Measurements from ENCODE around the gene LAMC3.

The LAMC3 gene

DNA sequence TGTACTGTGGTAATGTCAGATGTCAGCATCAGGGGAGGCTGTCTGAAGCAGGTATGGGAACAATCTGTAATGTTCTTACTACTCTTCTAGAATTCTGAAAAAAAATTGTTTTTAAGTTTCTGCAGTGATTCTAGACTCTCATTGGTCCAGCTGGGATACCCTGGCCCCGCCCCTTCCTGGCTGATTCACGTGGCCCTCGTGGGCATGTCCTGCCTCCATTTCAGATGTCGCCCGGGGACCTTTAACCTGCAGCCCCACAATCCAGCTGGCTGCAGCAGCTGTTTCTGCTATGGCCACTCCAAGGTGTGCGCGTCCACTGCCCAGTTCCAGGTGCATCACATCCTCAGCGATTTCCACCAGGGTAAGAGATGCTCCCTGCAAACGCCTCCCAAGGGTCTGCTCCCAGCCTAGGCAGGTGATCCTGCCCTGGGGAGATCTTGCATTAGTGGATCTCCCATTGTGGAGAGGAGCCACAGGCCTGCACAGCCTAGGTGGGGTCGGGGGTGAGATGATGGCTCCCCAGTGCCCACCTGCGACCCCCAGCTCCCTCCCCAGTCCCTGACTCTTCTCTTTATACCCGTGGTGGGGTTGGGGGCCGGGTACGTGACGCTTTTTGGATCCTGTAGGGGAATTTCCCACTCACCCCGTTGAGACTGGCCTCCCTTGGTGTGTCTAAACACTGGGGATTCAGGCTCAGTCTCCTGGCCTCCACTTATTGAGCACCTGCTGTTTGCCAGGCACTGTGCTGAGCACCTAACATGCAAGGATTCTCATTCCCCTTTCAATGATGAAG is 36.5 kb downstream of the LAMC3 start:
- peak; percentile 35 for DNase-seq (ENCODE audit: low spot score)

DNA sequence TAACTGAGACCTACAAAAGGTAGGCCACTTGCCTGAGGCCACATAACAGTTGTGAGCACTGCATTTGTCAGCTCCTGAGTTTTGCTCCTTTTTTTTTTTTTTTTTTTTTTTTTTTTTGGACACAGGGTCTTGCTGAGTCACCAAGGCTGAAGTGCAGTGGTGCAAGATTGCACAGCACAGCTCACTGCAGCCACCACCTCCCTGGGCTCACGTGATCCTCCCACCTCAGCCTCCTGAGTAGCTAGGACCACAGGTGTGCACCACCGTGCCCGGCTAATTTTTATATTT is 37.1 kb downstream of the LAMC3 start:
- no peak for DNase-seq (ENCODE audit: low spot score)

DNA sequence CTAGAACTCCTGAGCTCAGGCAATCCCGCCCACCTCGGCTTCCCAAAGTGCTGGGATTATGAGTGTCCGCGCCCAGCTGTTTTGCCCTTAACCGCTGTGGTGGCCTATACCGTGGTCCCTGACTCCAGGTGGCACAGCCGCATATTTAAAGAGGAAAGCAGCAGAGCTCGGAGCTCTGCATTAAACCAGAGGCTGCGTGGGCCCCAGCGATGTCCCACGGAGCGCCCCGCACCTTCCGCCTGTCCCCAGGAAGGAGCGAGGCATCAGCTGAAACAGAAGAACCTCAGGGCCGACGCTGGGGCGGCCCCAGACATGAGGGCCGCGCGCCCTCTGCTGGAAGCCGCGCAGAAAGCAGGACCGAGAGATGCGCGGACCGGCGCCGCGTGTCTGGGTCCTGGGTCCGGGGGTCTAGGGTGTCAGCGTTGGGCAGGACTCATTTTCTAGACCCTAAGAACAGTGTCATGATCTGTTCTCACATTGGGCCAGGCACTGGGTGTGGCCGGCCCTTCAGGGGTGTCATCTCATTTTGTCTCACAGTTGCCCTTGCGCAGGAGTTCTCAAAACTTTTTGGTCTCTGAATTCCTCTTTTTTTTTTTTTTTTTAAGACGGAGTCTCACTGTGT is 37.7 kb downstream of the LAMC3 start:
- peak; percentile 57 for DNase-seq (ENCODE audit: low spot score)

DNA sequence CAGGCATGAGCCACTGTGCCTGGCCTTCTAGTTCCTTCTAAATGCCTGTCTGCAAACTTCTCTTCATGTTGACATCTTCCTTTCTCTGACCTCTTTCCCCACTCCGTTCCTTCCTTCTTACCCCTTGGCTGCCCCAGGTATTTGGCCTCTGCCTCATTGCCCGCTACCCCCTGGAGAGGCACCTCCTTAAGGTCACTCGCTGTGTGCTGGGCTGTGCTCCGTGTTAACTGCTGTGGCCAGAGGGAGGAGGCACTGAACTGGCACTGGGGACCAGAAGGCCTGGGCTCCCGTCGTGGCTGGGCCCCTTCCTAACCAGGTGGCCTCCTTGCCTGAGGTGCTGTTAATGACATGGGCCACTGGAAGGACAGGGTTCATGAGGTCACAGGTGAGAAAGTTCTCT is 39.4 kb downstream of the LAMC3 start:
- no peak for DNase-seq (ENCODE audit: low spot score)

DNA sequence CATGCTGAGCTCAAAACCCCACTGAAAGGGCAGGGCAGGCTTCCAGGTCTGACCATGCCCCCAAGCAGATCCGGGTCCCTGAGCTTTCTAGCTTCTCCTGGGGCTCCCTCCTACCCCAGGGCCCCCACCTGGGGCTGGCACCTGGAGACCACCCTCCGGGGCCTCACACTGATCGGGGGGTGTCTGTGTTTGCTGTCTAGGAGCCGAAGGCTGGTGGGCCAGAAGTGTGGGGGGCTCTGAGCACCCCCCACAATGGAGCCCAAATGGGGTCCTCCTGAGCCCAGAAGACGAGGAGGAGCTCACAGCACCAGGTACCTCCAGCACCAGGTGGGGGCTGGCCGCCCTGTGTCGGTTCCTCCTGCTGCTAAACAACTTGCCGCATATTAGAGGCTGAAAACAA is 39.8 kb downstream of the LAMC3 start:
- DNase-seq (ENCODE audit: low spot score): no peak

DNA sequence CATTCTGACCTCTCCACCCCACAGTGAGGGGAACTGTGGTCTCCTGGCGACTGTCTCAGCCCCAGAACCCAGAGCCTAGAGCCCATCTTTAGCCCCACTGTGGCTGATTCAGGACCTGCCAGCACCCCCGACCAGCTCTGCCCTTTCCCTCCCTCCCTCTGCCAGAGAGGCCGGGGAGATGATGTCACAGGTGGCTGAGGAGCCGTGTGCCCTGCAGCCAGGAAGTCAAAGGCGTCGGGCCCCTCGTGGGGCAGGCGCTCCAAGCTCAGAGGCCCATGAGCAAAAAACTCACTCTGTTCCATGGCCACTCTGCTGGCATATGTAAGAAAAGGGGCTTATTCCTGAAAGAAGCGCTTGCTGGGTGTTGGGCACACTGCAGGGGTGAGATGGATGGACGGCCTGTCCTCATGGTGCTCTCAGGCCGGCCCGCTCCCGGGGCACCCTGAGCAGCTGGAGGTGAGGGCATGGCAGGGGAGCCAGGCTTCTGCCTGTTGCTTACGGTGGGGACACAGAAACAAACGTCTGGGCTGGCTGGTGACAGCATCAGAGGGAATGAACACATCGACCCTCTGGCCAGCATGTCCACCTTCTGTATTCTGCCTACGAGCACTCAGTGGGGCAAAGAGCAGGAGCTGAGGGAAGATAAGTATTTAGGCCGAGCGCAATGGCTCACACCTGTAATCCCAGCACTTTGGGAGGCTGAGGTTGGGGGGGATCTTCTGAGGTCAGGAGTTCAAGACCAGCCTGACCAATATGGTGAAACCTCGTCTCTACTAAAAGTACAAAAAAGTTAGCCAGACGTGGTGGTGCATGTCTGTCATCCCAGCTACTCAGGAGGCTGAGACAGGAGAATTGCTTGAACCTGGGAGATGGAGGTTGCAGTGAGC is 41.1 kb downstream of the LAMC3 start:
- DNase-seq (ENCODE audit: low spot score): no peak

DNA sequence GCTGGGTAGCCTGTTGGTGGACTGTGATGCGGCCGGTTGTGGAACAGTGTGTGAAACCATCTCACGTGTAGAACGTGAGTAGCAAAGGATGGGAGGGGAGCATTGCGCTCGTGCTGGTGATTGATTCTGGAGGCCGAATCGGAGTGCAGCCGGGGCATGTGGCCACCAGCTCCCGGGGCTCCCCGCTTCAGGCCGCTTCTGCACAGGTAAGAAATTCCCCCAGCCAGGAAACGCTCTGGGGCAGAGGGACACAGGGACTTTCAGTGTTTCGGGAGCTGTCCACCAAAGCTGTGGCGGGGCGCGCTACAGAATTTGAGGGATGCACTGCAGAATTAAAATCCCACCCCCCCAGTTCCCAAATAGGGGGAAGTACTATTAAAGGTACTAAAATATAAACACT is 41.9 kb downstream of the LAMC3 start:
- no peak for DNase-seq (ENCODE audit: low spot score)

DNA sequence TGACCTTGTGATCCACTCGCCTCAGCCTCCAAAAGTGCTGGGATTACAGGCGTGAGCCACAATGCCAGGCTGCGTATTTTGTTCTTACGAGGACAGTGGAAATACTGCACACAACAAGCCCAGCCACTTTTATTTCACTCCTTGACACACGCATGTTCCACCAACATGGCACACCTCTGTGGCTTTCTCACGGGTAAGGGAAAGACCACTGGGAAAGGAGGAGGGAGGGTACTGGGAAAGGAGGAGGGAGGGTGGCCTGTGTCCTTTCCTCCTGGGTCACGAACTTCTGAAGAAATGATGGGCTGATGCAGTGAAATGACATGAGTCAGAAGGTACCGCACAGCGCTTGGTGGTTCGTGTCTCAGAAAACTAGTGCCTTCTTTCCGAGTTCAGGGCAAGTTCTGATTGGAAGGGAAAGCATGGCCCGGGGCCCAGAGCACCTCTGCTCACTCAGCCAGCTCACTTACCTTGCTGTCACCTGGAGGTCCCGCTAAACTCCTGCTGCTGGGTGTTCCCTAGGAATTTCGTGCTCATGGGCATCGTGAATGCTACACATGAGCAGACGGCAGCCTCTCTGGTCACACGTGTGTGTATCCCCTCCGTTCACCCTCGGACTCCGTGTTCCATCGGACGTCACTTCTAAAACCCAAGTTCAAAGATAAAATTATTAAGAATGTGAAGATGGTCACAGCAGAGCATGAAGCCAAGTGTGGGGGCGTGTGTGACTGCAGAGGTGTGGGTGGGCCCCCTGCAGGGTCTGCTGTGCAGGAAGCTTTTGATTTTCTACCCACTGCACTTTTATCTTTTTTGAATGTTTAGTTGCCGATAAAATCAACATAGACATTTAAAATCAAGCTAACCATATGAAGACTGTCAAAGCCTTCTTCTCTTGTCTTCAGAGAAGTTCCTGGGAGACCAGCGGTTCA is 42.9 kb downstream of the LAMC3 start:
- DNase-seq (ENCODE audit: low spot score): no peak

DNA sequence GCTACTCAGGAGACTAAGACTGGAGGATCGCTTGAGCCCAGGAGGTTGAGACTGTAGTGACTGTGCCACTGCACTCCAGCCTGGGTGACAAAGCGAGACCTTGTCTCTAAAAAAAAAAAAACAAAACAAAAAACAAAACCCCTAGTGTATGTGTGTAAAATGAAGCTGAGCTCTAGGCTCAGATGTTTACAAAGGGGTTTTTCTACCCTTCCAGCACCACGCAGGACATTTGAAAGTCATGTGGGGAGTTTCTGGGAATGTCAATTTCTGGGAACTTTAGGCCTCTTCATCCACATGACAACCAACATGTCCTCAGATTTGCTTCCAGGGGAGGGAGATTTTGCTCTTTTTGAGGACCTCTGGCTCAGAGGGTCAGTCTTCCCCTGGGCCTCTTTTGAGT is 44.9 kb downstream of the LAMC3 start:
- peak; percentile 69 for DNase-seq (ENCODE audit: low spot score)

DNA sequence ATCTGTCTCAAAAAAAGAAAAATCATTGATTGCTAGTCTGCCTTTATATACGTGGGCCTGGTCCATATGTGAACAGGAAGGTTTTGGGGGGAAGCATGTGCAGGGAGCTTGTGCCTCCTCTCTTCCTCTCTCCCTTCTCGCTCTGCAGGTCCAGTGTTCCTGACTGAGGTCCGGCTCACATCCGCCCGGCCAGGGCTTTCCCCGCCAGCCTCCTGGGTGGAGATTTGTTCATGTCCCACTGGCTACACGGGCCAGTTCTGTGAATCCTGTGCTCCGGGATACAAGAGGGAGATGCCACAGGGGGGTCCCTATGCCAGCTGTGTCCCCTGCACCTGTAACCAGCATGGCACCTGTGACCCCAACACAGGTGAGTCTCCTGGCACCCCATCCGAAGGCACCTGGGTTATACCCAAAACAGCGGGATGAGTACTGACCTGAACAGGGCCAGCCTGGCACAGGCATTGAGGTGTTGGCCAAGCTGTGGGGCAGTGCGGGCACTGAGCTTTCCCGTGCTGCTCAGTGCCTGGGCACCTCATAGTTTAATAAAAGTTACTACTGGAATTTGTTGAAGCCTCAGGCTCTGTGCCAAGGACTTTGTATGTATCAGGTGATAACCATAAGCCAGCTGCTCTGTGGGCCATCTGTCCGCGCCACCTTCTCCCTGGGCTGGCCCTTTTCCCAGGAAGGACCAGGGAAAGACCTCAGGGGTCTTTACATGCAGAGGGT is 48.0 kb downstream of the LAMC3 start:
- no peak for DNase-seq (ENCODE audit: low spot score)

DNA sequence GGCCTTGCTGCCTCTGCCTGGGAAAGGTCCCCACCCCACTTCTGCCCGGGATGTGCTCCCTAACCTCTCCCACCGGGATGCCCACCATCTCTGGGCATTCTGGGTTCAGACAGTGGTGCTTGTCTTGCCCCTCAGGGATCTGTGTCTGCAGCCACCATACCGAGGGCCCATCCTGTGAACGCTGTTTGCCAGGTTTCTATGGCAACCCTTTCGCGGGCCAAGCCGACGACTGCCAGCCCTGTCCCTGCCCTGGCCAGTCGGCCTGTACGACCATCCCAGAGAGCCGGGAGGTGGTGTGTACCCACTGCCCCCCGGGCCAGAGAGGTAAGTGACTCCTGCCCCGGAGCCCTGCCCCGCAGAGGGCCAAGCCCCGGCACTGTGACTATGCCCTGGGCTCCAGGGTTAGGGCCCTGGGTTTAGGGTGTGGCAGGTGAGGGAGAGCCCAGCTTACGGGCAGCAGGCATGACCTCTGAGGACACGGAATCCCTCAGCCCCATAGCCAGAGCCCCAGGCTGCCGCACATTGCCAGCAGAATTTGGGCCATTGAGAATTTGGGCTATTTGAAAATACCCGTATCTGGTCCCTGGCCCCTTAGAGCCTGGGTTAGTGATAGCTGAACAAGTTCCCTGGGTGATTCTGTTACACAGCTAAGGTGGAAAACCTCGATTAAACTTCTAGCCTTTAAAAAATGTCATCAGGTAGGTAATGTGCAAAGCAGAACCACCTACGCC is 52.1 kb downstream of the LAMC3 start:
- no peak for DNase-seq (ENCODE audit: low spot score)

DNA sequence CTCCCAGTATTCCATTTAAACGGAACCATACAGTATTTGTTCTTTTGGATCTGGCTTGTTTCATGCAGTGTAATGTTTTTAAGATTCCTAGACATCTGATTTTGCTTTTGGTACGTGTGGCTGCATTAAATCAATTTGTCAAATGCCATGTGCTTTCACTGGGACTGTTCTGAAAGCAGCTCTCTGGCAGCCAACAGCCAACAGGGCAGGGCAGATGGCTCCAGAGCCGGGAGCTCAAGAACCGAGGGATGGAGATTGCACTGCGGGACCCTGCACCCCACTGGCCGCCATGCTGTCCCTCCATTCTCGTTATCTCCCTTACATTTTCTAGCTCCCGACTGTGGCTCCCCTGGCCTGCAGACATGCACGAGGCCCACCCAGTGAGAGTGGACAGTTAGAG is 54.0 kb downstream of the LAMC3 start:
- DNase-seq (ENCODE audit: low spot score): no peak

DNA sequence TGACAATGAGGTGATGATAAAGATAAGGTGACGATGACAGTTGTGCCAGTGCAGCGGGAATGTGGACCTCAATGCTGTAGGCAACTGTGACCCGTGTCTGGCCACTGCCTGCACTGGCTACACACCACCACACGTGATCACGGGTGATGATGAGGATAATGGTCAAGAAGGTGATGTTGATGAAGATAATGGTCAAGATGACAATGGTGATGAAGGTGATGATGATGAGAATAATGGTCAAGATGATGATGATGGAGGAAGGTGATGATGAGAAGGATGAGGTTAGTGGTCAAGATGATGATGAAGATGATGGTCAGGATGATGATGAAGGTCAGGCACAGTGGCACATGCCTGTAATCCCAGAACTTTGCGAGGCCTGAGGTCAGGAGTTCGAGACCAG is 56.6 kb downstream of the LAMC3 start:
- DNase-seq (ENCODE audit: low spot score): no peak

DNA sequence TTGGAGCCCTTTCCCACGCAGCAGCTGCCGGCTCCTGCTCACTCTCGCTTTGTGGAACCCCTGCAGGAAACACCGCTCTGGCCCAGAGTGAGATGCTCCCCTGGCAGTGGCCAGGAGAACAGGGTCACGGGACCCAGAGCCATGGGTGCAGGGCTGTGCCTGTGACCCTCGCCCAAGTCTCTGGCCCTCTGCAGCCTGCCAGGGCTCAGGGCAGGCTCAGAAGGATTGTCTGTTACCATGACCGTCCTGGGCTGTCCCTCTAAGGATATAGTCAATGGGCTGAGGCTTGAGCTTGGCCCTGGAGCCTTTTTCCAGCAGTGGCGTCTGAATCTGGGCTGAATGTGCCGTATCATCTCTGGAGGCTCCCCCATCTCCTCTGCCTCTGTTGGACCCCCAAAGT is 58.7 kb downstream of the LAMC3 start:
- DNase-seq (ENCODE audit: low spot score): no peak

DNA sequence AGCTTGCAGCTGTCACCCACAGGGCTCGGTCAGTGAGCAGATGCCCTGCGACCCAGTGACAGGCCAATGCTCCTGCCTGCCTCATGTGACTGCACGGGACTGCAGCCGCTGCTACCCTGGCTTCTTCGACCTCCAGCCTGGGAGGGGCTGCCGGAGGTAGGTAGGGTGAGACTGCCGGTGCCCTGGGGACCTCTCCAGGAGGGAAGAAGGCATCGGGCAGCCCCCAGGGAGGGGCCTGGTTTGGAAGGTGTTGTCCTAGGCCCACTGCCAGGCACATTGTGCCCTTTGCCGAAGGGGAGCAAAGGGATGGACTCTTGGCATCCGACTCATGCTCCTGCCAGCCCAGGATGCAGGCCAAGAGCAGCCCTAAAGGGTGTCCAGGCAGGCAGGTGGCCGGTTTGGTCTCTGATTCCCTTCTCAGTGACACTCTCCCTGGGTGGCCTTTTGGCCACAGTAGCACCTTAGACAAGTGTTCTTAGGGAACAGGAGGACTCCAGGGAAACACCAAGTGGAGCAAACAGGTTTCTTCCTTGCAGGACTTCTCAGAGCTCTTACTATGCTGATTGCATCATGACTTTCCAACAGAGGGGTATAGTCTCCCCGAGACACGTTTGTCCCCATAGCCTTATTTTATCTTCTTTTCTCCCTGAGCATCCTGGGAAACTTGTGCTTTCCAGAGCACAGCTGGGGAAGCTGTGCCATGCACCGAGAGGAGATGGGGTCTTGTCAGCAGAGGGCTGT is 59.3 kb downstream of the LAMC3 start:
- DNase-seq (ENCODE audit: low spot score): no peak

DNA sequence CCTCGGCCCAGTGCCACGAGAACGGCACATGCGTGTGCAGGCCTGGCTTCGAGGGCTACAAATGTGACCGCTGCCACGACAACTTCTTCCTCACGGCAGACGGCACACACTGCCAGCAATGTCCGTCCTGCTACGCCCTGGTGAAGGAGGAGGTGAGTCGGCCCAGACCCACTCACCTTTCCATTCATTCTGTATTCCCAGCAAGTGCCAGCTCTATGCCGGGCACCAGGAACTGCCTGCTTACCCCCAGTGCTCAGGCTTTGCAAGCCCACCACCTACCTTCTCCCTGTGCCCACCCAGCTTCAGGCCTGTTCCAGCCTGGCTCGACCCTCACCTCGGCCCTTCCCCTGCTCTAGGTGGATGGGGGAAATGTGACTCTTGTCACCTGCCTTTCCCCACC is 60.7 kb downstream of the LAMC3 start:
- no peak for DNase-seq (ENCODE audit: low spot score)

DNA sequence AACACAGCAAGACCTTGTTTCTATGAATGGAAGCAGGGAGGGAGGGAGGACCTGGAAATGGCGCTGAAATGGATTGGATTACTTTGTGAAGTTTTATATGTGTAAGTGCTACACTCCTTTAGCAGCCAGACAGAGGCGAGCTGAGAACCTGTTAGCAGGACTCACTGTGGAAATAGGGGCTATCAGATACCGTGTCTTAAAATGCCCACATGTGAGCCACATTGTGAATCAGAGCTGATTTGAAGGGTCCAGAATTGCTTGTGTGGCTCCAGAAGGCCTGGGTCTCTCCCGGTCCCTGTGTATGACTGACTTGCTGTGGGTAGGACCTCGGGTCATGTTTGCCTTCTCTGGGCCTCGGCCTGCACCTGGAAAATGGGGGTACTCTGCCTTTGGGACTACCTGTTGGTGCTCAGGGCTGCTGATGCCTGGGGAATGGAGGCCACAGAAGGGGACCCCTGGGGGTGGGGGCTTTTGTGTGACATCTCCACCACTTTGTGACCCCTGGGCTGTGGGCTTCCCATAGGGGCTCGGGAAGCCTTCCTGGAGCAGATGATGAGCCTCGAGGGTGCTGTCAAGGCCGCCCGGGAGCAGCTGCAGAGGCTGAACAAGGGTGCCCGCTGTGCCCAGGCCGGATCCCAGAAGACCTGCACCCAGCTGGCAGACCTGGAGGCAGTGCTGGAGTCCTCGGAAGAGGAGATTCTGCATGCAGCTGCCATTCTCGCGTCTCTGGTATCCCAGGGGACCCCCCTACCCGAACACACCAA is 63.3 kb downstream of the LAMC3 start:
- no peak for DNase-seq (ENCODE audit: low spot score)

DNA sequence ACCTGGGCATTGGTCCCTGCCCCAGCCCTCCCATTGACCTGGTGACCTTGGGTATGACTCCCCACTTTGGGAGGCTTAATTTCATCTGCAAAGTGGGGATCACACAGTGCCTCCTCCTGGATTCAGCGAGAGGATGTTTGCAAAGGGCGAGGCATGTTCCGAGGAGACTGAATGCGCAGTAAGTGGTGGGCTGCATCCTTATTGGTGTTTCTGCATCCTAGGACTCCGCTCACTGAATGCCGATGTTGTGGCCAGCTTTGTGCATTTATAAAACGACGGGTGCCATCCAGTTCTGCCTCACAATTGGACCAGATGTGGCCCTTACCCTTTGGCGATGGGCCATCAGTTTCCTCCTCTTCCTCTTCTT is 63.9 kb downstream of the LAMC3 start:
- DNase-seq (ENCODE audit: low spot score): no peak

All from COLO829 (cell line).